ENCODE data around the gene PHACTR3.

PHACTR3 gene

GRCh38 chr20:59623583-59623982 is 19.2 kb downstream of the PHACTR3 start:
- no peak for DNase-seq

GRCh38 chr20:59624401-59624800 is 20.1 kb downstream of the PHACTR3 start:
- DNase-seq, result no peak

GRCh38 chr20:59625214-59625922 is 21.0 kb downstream of the PHACTR3 start:
- DNase-seq, result no peak

GRCh38 chr20:59627298-59627697 is 23.0 kb downstream of the PHACTR3 start:
- no peak for DNase-seq

- DNase-seq, result no peak
Measured at GRCh38 chr20:59628171-59628570, 23.8 kb downstream of the PHACTR3 start.

GRCh38 chr20:59629141-59630045 is 25.1 kb downstream of the PHACTR3 start:
- DNase-seq, result no peak

GRCh38 chr20:59630526-59630925 is 26.2 kb downstream of the PHACTR3 start:
- DNase-seq, result no peak

- no peak for DNase-seq
Measured at GRCh38 chr20:59631751-59632540, 27.6 kb downstream of the PHACTR3 start.

- no peak for DNase-seq
Measured at GRCh38 chr20:59632541-59633113, 28.3 kb downstream of the PHACTR3 start.

- DNase-seq, result no peak
Measured at GRCh38 chr20:59633656-59634251, 29.4 kb downstream of the PHACTR3 start.

- DNase-seq, result no peak
Measured at GRCh38 chr20:59634435-59635005, 30.2 kb downstream of the PHACTR3 start.

- DNase-seq, result no peak
Measured at GRCh38 chr20:59636766-59637370, 32.5 kb downstream of the PHACTR3 start.

GRCh38 chr20:59640267-59640666 is 35.9 kb downstream of the PHACTR3 start:
- no peak for DNase-seq

- no peak for DNase-seq
Measured at GRCh38 chr20:59643615-59644061, 39.3 kb downstream of the PHACTR3 start.

- no peak for DNase-seq
Measured at GRCh38 chr20:59644371-59644939, 40.1 kb downstream of the PHACTR3 start.

GRCh38 chr20:59645271-59645670 is 40.9 kb downstream of the PHACTR3 start:
- no peak for DNase-seq

- peak; percentile 9 for DNase-seq
Measured at GRCh38 chr20:59645761-59646171, 41.4 kb downstream of the PHACTR3 start.

- no peak for DNase-seq
Measured at GRCh38 chr20:59646487-59646886, 42.1 kb downstream of the PHACTR3 start.

GRCh38 chr20:59647271-59647670 is 42.9 kb downstream of the PHACTR3 start:
- DNase-seq, result no peak

- no peak for DNase-seq
Measured at GRCh38 chr20:59648466-59649070, 44.2 kb downstream of the PHACTR3 start.

GRCh38 chr20:59650418-59650817 is 46.1 kb downstream of the PHACTR3 start:
- DNase-seq, result no peak
